Measurements from ENCODE around the gene LFNG. TPM values are rescaled to one million over a fixed set of nuclear protein-coding genes. Genes with fewer than 3 reads are reported as not detected.
A peak's percentile ranks its signal among the peaks of the same experiment; 100 is the strongest.

LFNG gene
- total RNA-seq, 1 donor, result 10.8 TPM

DNA sequence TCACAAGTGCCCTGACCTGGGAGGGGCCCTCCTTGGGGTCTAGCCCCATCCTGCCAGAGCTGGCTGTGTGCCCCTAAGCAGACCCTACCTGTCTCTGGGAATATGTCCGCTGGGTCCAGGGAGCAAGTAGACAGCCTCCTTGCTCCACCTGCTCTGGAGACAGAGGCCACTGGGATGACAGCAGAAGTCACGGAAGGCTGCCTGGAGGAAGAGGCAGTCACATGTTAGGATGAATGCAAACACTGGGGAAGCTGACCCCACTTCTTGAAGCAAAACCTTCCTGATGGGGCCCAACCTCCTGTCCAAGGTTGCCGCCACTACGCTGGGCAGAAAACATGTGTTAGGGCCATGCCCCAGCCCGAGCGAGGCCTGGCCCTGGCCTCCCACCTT is 11.7 kb upstream of the LFNG start:
- no peak overlapping the region for H3K4me3 ChIP-seq (ENCODE audit: low read depth, low read length)
- TF ChIP-seq, protein P1, sequence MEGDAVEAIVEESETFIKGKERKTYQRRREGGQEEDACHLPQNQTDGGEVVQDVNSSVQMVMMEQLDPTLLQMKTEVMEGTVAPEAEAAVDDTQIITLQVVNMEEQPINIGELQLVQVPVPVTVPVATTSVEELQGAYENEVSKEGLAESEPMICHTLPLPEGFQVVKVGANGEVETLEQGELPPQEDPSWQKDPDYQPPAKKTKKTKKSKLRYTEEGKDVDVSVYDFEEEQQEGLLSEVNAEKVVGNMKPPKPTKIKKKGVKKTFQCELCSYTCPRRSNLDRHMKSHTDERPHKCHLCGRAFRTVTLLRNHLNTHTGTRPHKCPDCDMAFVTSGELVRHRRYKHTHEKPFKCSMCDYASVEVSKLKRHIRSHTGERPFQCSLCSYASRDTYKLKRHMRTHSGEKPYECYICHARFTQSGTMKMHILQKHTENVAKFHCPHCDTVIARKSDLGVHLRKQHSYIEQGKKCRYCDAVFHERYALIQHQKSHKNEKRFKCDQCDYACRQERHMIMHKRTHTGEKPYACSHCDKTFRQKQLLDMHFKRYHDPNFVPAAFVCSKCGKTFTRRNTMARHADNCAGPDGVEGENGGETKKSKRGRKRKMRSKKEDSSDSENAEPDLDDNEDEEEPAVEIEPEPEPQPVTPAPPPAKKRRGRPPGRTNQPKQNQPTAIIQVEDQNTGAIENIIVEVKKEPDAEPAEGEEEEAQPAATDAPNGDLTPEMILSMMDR (IDR thresholded peaks at IDR 0.05; ENCODE audit: insufficient read depth, low read depth, low read length), result no peak
- no peak for DNase-seq (ENCODE audit: low read depth)

- peak; percentile 63 for DNase-seq (ENCODE audit: low read depth)
- TF ChIP-seq, protein P1 (IDR thresholded peaks at IDR 0.05; ENCODE audit: insufficient read depth, low read depth, low read length), result no peak
- no peak overlapping the region for H3K4me3 ChIP-seq (ENCODE audit: low read depth, low read length)
These were observed 11.0 kb upstream of the LFNG start for GRCh38 chr7:2508327-2509215.

DNA sequence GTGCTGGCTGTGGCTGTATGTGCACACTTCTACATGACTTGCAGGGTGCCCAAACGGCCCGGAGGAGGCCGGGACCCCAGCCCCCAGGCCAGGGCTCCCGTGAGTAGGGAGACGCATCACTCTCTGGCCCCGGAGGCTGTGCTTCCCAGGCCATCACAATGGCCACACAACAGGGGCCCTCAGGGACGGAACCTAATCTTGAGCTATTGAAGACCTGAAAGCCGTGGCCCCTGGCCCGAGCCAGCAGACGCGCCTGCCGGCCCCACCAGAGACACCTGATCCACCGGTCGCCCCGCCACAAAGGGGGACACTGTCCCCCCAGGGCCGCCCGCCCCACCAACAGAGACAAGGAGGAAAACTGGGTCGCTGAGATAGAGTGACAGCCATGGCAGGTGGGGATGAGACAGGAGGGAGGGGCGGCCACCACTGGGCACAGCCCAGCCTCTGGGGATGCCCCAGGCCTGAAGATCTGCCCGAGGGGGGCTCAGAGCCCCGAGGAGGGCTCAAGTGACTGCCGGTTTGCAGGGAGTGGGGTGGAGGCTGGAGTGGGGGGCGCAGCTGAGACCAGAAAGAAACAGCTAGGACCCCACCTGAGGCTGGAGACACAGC is 10.2 kb upstream of the LFNG start:
- TF ChIP-seq, protein P1 (IDR thresholded peaks at IDR 0.05; ENCODE audit: insufficient read depth, low read depth, low read length), result no peak

GRCh38 chr7:2510130-2510776 is 9.3 kb upstream of the LFNG start:
- TF ChIP-seq, protein P1 (IDR thresholded peaks at IDR 0.05; ENCODE audit: insufficient read depth, low read depth, low read length), result no peak

More for the DNA sequence above, 10.2 kb upstream of the LFNG start:
- DNase-seq (ENCODE audit: low read depth), result no peak
- H3K4me3 ChIP-seq (ENCODE audit: low read depth, low read length), result no peak overlapping the region

DNA sequence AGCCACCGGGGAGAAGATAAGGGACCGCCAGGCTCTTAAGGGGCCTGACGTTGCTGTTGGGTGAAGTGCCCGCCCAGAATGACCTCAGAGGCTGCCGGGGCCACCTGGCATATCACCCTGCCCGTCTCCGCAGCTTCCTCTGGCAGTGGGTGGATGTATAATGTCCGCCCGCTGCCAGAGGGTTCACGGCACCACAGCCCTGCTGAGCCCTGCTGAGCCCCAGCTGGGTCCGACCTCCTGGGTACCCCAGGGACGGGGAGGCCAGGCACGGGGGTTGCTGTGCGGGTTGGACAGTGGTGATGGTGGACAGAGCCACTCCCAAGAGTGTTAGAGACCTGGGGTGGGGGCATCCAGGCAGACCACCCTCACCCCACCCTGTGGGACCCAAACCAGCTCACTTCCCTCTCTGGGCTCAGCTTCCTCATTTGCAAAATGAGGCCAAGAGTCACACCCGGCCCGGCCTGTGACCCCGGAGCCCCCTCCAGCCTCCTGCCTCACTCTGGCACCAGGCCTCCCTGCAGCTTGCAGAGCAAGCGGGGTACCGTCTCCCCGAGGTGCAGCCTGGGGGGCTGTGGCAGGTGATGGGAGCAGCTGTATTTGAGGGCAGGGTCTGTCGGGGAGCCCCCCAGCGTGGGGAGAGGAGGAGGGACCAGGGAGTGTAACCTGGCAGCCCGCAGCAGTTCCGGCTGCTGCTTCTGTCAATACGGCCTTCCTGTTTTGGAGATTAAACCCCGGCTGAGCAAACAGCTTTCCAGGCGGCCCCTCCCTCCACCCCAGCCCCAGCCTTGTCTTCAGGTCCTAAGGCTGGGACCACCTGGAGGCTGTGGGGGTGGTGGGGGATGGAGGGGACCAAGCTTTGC is 8.4 kb upstream of the LFNG start:
- no peak overlapping the region for H3K4me3 ChIP-seq (ENCODE audit: low read depth, low read length)
- DNase-seq (ENCODE audit: low read depth), result peak; percentile 26
- TF ChIP-seq, protein P1 (IDR thresholded peaks at IDR 0.05; ENCODE audit: insufficient read depth, low read depth, low read length), result no peak

More at GRCh38 chr7:2510130-2510776, 9.3 kb upstream of the LFNG start:
- no peak overlapping the region for H3K4me3 ChIP-seq (ENCODE audit: low read depth, low read length)
- DNase-seq (ENCODE audit: low read depth), result no peak

GRCh38 chr7:2511769-2512168 is 7.8 kb upstream of the LFNG start:
- TF ChIP-seq, protein P1 (IDR thresholded peaks at IDR 0.05; ENCODE audit: insufficient read depth, low read depth, low read length), result no peak
- no peak overlapping the region for H3K4me3 ChIP-seq (ENCODE audit: low read depth, low read length)
- no peak for DNase-seq (ENCODE audit: low read depth)
